GM21367 (cell line): ENCODE measurements around the gene RNF2.

ENCODE experiments used
- ATAC-seq: cut with Tn5 transposase; IDR thresholded peaks from one replicate; pipeline ENCODE4 v1.9.1; 2021; ENCODE audit not compliant: unreplicated experiment

Gene RNF2

DNA sequence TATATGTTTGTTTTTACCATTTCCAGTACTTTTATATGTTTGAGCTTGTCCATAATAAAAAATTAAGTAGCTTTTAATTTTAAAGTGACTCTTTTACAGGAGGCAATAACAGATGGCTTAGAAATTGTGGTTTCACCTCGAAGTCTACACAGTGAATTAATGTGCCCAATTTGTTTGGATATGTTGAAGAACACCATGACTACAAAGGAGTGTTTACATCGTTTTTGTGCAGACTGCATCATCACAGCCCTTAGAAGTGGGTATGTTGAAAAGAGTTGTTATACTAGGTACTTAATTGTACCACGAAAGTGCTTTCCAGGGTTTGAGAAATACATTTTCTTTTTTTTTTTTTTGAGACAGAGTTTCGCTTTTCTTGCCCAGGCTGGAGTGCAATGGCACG is 46.1 kb downstream of the RNF2 start:
- no peak for ATAC-seq

DNA sequence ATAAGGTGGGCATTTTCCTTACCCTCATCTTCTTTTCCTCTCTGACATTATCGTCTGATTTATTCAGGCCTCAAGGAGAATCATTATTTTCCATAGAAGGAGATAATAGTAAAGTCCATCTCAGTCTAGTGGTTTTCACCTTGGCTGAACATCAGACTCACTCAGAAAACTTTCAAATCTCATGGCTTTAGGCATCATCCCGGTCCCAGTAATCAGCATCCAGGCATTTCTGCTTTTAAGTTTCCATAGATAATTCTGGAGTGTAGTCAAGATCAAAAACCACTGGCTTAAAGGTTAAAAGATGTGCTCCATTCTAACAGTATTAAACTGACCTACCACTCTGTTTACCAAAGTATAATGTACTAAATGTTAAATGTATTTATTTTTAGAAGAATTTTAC is 49.4 kb downstream of the RNF2 start:
- ATAC-seq = no peak

DNA sequence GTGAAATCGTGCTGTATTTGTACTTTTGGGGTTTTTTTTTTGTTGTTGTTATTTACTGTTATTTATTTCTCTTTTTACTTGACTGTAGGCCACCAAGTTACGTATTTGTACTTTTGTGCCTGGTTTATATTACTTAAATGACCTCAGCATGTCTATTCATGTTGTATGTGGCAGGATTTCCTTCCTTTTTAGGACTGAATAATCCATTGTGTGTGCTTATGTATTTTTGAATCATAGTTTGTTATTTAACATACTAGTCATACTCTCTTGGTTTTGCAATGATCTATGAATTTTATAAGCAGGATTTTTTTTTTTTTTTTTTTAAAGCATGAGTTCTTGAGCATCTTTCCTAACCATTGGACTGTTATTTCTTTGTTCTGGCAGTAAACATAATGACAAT is 51.2 kb downstream of the RNF2 start:
- ATAC-seq = no peak

DNA sequence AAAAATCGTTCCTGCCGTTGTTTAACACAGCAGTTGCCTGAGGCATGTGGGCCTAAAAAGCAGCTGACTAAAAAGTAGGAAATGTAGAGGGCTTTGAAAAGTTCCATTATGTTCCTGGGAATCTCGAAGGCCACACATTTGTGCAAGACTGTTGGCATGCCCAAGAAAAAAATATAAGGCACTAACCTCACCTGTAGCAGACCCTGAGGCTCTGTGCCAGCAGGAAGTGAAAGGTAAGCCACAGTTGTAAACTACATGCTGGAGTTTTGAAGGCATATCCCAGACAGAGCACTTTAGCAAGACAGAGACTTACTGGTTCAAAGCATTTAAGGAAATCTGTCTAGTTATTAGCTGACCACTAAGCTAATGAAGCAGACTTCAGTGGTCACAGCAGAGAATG is 58.7 kb downstream of the RNF2 start:
- no peak for ATAC-seq

DNA sequence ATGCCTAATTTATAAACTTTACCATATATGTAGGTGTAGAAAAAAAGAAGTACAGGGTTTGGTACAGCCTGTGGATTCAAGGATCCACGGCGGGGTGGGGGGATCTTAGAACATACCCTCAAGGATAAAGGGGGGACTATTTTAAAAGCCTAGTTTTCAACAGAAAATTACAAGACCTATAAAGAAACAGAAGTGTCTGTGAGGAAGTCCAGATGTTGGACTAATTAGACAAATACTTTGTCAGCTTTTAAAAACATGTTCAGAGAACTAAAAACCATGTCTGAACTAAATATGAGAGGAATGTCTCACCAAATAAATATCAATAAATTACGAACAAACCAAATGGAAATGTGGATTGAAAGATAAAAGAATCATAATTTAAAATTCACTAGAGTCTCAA is 59.8 kb downstream of the RNF2 start:
- no peak for ATAC-seq

DNA sequence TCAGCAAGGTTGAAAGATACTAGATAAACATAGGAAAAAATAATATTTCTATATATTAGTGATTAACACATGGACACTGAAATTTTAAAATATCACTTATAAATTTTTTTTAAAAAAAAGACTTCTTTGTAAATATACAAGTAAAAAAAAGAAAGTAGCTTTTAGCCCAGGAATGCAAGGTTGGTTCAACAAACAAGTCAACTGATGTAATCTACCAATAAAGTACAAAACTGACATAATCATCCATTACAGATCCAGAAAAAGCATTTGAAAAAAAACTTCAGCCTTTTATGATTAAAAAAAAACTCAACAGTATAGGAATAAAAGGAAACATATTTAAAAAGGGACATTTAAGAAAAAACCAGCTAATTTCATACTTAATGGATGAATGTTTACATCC is 63.0 kb downstream of the RNF2 start:
- no peak for ATAC-seq

DNA sequence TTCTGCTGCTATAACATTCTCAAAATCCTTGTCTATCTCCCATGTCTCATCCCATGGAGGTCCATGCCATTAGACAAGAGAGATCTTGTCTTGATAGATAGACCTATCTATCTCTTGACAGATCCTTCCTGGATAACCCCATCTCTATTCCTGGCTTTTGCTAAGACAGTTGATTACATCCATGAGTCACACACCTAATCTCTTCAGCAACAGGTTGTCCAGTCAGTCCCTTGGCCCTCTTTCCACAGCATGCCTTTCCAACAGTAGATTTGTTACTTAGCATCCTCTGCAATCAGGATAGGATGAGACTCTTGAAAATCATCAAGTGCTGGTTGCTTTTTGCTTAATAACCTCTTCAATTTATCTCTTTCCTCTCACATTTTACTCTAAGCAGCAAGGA is 64.8 kb downstream of the RNF2 start:
- ATAC-seq = no peak

- no peak for ATAC-seq
Measured at GRCh38 chr1:185111873-185112272, 66.5 kb downstream of the RNF2 start.

GRCh38 chr1:185112356-185112755 is 67.0 kb downstream of the RNF2 start:
- no peak for ATAC-seq

DNA sequence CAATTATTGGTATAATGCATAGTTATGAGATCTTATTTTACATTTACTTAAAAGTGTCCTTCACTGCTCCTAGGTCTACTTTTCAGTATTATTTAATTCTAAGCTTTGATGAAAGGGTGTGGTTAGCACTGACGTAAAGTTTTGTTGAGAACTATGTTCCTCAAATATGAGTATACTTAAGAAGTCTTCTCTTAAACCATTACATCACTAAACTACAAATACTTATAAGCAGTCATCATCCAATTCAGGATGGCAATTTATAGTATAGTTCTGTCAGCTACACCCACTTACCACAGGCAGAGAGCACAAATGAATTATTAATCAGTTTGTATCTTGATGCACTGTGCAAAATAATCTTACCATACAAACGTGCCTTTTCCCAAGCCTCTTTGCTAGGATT is 84.3 kb downstream of the RNF2 start:
- ATAC-seq = no peak

GRCh38 chr1:185132534-185132933 is 87.2 kb downstream of the RNF2 start:
- no peak for ATAC-seq

GRCh38 chr1:185137896-185138545 is 92.7 kb downstream of the RNF2 start:
- no peak for ATAC-seq

DNA sequence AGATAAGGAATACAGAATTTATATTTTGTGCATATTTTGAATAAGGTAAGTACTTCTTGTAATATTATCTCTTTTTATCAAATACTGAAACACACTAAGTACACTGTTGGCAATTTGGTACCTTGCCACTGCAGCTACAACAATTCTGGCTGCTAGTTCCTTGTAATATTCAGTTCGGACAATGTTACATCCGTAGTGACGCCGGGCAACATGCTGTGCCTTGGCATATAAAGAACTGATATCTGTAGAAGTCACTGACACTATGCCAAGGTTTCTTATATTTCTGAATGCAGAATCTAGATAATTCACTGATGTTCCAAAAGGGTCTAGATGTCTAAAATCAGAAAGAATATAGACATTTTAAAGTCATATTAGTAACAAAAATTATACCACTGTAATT is 93.9 kb downstream of the RNF2 start:
- ATAC-seq = no peak

DNA sequence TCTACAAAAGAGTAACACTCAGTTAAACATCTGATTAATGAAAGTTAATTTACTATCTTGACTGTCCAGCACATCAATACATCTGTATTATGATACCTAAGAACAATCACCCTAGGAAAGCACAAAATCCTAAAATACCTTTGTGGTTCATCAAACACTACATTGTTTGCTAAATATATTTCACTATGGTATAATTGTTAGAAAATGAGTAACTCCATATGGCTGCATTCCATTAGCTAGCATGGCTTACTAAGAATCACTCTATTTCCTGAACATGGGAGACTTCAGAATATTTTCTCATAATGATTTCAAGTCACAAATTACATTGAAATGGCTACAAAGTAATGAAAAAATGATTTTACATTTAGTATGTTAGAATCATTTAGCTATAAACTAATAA is 98.9 kb downstream of the RNF2 start:
- ATAC-seq = no peak

DNA sequence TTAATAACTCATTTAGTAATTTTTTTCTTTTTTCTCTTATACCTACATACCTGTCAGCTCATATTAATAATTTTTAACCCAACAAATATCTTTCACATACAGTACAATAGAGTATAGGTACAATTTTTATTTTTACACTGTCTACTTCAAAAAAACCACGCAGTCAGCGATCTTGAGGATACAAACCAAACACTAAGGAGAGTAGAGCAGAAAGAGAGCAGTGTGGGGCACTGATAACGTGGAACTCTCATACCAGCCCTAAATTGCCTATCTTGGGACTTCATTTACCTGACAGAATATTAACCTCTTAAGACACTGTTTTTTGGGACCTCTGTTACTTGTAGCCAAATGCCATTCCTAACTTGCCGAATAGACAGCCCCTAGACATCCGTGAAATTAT is 105.9 kb downstream of the RNF2 start:
- ATAC-seq = no peak
